Bronchial epithelial cell (primary cell): ENCODE measurements around the gene NAP1L1. TPM values are rescaled to one million over a fixed set of nuclear protein-coding genes. Genes with fewer than 3 reads are reported as not detected.
A peak's percentile ranks its signal among the peaks of the same experiment; 100 is the strongest.

Experiments used
- DNase-seq: peaks from one replicate; pipeline ENCODE4 v3.0.0-alpha.2; 2010; ENCODE audit warnings: low read depth
- FAIRE-seq: peaks from 2 replicates; lab custom pipeline; 2011; peaks lifted over from hg19 to GRCh38; lab: Jason Lieb, UNC
- H3K27me3 ChIP-seq: 2 replicates; pipeline ENCODE4 v1.5.1; 2011; ENCODE audit warnings: low read length; ENCODE audit not compliant: control insufficient read depth, insufficient read depth
- H3K36me3 ChIP-seq: 2 replicates; pipeline ENCODE4 v1.5.1; 2011; ENCODE audit warnings: low read length; ENCODE audit not compliant: control insufficient read depth, insufficient read depth
- H3K4me3 ChIP-seq: 2 replicates; pipeline ENCODE4 v1.5.1; 2011; ENCODE audit warnings: mild to moderate bottlenecking, low read depth, low read length, control low read depth
- total RNA-seq: library from RNA; depleted of rRNA; stranded (reverse); fragments of >200 nt; gene quantifications from 2 replicates; pipeline ENCODE4 v1.2.1, GENCODE V29; 2014
- TF ChIP-seq, protein P1 (sequence below): IDR thresholded peaks from 2 replicates; pipeline ENCODE4 v1.5.1; 2011; ENCODE audit warnings: mild to moderate bottlenecking, moderate library complexity, low read length, control low read depth, inconsistent platforms; ENCODE audit not compliant: insufficient read depth, severe bottlenecking

NAP1L1 gene
- total RNA-seq, 1 donor from 2014 or later: 166 TPM

DNA sequence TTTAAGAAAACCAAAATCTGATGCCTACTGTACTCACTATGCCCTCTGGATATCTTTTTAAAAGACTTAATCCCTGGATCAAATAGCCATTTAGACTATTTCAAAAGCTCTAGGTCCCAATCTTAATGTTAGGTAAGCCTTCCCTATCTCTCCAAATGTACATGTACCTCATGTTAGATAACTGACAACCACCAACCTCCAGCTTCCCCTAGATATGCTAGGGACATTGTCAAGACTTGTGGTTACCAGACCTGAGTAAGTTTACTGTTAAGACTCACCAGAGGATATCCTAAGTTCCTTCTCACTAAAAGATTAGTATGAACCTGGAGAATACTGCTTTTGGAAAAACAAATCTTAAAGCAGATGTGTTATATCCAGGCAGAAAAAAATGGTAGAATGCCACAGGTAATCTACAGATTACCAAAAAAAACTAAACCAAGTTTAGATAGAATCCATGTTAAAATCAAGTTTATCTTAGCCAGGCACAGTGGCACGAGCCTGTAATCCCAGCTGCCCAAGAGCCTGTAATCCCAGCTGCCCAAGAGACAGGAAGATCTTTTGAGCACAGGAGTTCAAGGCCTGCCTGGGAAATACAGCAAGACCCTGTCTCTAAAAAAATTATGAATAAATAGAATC, 9.7 kb downstream of the NAP1L1 start:
- H3K36me3 ChIP-seq: peaks cover 3% of the 10 kb centered on the region
- TF ChIP-seq, protein P1, sequence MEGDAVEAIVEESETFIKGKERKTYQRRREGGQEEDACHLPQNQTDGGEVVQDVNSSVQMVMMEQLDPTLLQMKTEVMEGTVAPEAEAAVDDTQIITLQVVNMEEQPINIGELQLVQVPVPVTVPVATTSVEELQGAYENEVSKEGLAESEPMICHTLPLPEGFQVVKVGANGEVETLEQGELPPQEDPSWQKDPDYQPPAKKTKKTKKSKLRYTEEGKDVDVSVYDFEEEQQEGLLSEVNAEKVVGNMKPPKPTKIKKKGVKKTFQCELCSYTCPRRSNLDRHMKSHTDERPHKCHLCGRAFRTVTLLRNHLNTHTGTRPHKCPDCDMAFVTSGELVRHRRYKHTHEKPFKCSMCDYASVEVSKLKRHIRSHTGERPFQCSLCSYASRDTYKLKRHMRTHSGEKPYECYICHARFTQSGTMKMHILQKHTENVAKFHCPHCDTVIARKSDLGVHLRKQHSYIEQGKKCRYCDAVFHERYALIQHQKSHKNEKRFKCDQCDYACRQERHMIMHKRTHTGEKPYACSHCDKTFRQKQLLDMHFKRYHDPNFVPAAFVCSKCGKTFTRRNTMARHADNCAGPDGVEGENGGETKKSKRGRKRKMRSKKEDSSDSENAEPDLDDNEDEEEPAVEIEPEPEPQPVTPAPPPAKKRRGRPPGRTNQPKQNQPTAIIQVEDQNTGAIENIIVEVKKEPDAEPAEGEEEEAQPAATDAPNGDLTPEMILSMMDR: no peak
- FAIRE-seq (no peak), DNase-seq (peak; percentile 8)
- no peaks in the 10 kb centered on the region for H3K27me3 ChIP-seq
- H3K4me3 ChIP-seq: no peak overlapping the region

DNA sequence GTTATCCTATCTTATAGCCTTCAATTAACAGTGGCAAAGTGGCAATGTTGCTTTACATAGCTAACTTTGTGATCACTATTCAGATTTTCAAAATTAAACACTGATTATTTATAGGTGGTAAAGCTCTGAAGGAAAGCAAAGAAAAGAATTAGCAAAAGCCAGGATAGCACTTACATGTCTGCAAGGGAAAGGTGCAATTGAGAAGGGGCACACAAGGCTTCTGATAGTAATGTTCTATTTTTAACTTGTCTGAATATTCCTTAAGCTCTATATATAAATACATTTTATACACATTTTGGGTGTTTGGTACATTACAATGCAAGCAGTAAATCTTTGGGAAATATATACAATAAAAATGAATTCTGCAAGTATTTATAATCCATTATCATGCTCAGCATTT, 10.9 kb downstream of the NAP1L1 start:
- H3K36me3 ChIP-seq: peaks cover 3% of the 10 kb centered on the region

GRCh38 chr12:76072568-76072967, 11.9 kb downstream of the NAP1L1 start:
- DNase-seq: no peak
- no peak for FAIRE-seq
- Histone ChIP-seq H3K4me3 (no peak overlapping the region), H3K27me3 (no peaks in the 10 kb centered on the region), H3K36me3 (peaks cover 5% of the 10 kb centered on the region)
- TF ChIP-seq, protein P1: no peak

More for the DNA sequence above, 10.9 kb downstream of the NAP1L1 start:
- no peaks in the 10 kb centered on the region for H3K27me3 ChIP-seq
- DNase-seq: no peak
- no peak overlapping the region for H3K4me3 ChIP-seq
- TF ChIP-seq, protein P1: no peak
- FAIRE-seq: no peak

DNA sequence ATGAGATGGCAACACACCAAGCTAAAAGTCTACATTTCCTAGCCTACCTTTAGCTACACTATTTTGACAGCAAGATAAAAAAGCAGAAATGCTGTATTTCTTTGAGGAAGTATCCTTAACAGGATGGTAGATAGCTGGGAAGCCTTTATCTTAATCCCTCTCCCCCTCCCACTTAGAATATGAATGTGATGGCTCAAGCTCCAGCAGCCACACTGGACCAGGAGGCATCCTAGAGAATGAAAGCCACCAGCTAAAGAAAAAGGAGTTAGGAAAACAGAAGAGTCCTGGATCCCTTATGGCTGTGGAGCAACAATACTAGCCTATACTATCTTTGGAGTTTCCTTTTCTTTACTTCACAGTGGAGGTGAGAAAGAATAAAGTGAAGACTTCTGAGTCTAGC, 15.1 kb downstream of the NAP1L1 start:
- H3K27me3 ChIP-seq: no peaks in the 10 kb centered on the region
- TF ChIP-seq, protein P1: no peak
- H3K4me3 ChIP-seq: no peak overlapping the region
- H3K36me3 ChIP-seq: peaks cover 6% of the 10 kb centered on the region
- no peak for FAIRE-seq
- DNase-seq: no peak

- DNase-seq (no peak), FAIRE-seq (no peak)
- H3K36me3 ChIP-seq: peaks cover 9% of the 10 kb centered on the region
- no peaks in the 10 kb centered on the region for H3K27me3 ChIP-seq
- TF ChIP-seq, protein P1: no peak
- H3K4me3 ChIP-seq: no peak overlapping the region
Measured at GRCh38 chr12:76065917-76066316, 18.6 kb downstream of the NAP1L1 start.

GRCh38 chr12:76064904-76065303, 19.6 kb downstream of the NAP1L1 start:
- Histone ChIP-seq H3K4me3 (no peak overlapping the region), H3K36me3 (peaks cover 9% of the 10 kb centered on the region), H3K27me3 (no peaks in the 10 kb centered on the region)
- DNase-seq (no peak), FAIRE-seq (no peak)
- TF ChIP-seq, protein P1: no peak
